PC-3 (cell line): ENCODE results near the gene SLC39A8.

Source experiments
- EZH2 ChIP-seq: fragments of 300-600 bp; sonication (generic); IDR thresholded peaks from one replicate; pipeline ENCODE4 v1.6.1; 2017; ENCODE audit warnings: antibody characterized with exemption, mild to moderate bottlenecking, low read length; ENCODE audit not compliant: unreplicated experiment
- TF ChIP-seq, protein P1 (sequence below): fragments of 300-600 bp; sonication (generic); conservative IDR thresholded peaks from 2 replicates; pipeline ENCODE4 v1.5.1; 2017; ENCODE audit warnings: antibody characterized with exemption, low read depth, mild to moderate bottlenecking, low read length

- TF ChIP-seq, protein P1, sequence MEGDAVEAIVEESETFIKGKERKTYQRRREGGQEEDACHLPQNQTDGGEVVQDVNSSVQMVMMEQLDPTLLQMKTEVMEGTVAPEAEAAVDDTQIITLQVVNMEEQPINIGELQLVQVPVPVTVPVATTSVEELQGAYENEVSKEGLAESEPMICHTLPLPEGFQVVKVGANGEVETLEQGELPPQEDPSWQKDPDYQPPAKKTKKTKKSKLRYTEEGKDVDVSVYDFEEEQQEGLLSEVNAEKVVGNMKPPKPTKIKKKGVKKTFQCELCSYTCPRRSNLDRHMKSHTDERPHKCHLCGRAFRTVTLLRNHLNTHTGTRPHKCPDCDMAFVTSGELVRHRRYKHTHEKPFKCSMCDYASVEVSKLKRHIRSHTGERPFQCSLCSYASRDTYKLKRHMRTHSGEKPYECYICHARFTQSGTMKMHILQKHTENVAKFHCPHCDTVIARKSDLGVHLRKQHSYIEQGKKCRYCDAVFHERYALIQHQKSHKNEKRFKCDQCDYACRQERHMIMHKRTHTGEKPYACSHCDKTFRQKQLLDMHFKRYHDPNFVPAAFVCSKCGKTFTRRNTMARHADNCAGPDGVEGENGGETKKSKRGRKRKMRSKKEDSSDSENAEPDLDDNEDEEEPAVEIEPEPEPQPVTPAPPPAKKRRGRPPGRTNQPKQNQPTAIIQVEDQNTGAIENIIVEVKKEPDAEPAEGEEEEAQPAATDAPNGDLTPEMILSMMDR = no peak
- TF ChIP-seq EZH2 = no peak
Observed at GRCh38 chr4:102298716-102299115, 46.6 kb downstream of the SLC39A8 start.
